GM20000 (cell line): Measurements from ENCODE around the gene BEST4.
A peak's percentile ranks its signal among the peaks of the same experiment; 100 is the strongest.

Experiments used
- DNase-seq: peaks from one replicate; pipeline ENCODE4 v3.0.0; 2012; ENCODE audit warnings: low spot score
- CTCF ChIP-seq: IDR thresholded peaks from 2 replicates; pipeline ENCODE4 v1.5.1; 2012; ENCODE audit warnings: mild to moderate bottlenecking, control low read depth; ENCODE audit errors: extremely low read depth, missing control alignments

The BEST4 gene

GRCh38 chr1:44822131-44822701, 34.2 kb upstream of the BEST4 start:
- no peak for DNase-seq
- TF ChIP-seq CTCF, result no peak

- no peak for DNase-seq
- no peak for TF ChIP-seq CTCF
These were observed 33.3 kb upstream of the BEST4 start for GRCh38 chr1:44821240-44821715.

GRCh38 chr1:44820328-44821239, 32.6 kb upstream of the BEST4 start:
- DNase-seq, result no peak
- TF ChIP-seq CTCF, result no peak

- no peak for TF ChIP-seq CTCF
- peak; percentile 91 for DNase-seq
These were observed 31.8 kb upstream of the BEST4 start for GRCh38 chr1:44819608-44820327.

- DNase-seq, result no peak
- no peak for TF ChIP-seq CTCF
These were observed 31.2 kb upstream of the BEST4 start for GRCh38 chr1:44819196-44819607.

- no peak for DNase-seq
- no peak for TF ChIP-seq CTCF
These were observed 30.0 kb upstream of the BEST4 start for GRCh38 chr1:44817771-44818495.
